Neural progenitor cell (in vitro differentiated cells): Measurements from ENCODE around the gene CDC123.
"Not testable (repeated sequence)": the region's sequence is repeated elsewhere in the genome, so short reads cannot be mapped to it uniquely, and the experiment has no call there.

Experiments
- EZH2phosphoT487 ChIP-seq: fragments of 200-600 bp; sonication (generic); IDR thresholded peaks from 2 replicates; pipeline ENCODE4 v1.6.1; 2017; ENCODE audit warnings: antibody characterized with exemption
- TF ChIP-seq, protein P1 (sequence below): fragments of 200-600 bp; sonication (generic); IDR thresholded peaks from 2 replicates; pipeline ENCODE4 v1.5.1; 2017; ENCODE audit warnings: antibody characterized with exemption, mild to moderate bottlenecking

DNA sequence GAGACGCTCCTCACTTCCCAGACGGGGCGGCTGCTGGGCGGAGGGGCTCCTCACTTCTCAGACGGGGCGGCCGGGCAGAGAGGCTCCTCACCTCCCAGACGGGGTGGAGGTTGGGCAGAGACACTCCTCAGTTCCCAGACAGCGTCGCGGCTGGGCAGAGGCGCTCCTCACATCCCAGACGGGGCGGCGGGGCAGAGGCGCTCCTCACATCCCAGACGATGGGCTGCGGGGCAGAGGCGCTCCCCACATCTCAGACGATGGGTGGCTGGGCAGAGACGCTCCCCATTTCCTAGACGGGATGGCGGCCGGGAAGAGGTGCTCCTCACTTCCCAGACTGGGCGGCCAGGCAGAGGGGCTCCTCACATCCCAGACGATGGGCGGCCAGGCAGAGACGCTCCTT is 30.4 kb downstream of the CDC123 start:
- TF ChIP-seq EZH2phosphoT487 = not testable (repeated sequence)
- TF ChIP-seq, protein P1, sequence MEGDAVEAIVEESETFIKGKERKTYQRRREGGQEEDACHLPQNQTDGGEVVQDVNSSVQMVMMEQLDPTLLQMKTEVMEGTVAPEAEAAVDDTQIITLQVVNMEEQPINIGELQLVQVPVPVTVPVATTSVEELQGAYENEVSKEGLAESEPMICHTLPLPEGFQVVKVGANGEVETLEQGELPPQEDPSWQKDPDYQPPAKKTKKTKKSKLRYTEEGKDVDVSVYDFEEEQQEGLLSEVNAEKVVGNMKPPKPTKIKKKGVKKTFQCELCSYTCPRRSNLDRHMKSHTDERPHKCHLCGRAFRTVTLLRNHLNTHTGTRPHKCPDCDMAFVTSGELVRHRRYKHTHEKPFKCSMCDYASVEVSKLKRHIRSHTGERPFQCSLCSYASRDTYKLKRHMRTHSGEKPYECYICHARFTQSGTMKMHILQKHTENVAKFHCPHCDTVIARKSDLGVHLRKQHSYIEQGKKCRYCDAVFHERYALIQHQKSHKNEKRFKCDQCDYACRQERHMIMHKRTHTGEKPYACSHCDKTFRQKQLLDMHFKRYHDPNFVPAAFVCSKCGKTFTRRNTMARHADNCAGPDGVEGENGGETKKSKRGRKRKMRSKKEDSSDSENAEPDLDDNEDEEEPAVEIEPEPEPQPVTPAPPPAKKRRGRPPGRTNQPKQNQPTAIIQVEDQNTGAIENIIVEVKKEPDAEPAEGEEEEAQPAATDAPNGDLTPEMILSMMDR = not testable (repeated sequence)
